ENCODE results near the gene MICB.
"Not testable (repeated sequence)": the region's sequence is repeated elsewhere in the genome, so short reads cannot be mapped to it uniquely, and the experiment has no call there.

Gene MICB

DNA sequence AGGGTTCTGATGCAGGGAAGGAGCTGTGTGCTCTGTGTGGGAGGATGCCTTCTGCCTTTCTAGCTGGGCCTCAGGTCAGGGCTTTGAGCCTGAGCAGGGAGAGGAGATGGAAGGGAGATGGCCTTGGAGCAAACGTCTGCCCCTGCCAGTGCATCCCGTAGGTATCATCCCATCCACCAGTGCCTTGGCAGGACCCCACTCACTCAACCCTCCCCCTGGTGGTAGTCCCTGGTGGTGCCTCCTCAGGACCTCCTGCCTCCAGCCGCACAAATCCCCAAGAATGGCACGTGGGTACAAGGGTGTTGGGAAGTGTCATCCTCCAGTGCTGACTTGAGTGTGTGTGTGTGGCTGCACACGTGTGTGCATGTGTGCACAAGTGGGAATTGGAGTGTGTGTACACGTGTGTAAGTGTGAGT lies 23.1 kb upstream of the MICB start:
- no peak for DNase-seq (ENCODE audit: low read depth in 2 of 2)

DNA sequence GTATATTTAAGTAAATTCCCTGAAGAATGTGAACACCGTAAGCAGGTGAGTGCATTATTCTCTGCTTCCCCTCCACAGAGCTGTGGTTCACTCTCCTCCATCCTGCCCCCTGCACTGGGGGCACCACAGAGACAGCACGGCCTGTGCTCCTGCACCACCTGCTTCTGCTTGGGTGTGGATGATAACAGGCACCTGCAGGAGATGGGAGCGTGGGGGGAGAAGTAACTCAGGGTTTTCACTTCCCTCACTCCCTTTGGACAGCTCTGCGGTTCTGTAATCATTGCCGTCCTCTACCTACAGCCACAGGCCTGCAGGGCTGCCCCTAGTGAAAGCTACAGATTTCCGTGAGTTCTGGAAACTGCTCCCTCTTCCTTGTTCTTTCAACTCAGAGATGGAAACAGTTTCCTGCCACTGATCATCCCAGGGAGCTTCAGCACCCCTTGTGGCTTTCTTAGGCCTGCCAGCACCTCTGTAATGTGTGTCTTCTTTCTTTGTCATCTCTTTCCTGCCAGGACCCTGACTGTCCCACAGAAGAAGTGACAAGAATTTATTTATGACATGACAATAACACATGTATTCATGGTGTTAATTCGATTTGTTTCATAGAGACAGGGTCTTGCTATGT lies 21.3 kb upstream of the MICB start:
- no peak for DNase-seq (ENCODE audit: low read depth in 2 of 2)

DNA sequence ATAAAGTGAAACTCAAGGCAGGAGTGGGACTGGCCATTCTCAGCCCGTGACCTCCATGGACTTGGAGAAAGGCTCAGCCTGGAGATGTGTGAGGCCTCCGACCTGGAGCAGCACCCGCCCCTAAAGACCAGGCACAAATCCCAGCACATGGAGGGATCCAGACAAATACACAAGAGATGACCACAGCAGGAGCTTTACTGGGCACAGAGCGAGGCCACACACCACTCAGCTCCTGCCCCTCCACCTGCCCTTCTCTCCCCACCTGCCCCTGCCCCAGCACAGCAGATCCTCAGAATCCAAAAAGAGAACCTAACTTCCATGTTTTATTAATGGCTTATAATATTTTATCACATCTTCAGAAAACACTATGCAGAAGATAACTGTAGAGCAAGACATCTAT lies 20.4 kb upstream of the MICB start:
- no peak for DNase-seq (ENCODE audit: low read depth in 2 of 2)

GRCh38 chr6:31478186-31478950 lies 19.6 kb upstream of the MICB start:
- no peak for DNase-seq (ENCODE audit: low read depth in 2 of 2)

GRCh38 chr6:31479151-31479932 lies 18.6 kb upstream of the MICB start:
- DNase-seq (ENCODE audit: low read depth in 2 of 2): no peak

DNA sequence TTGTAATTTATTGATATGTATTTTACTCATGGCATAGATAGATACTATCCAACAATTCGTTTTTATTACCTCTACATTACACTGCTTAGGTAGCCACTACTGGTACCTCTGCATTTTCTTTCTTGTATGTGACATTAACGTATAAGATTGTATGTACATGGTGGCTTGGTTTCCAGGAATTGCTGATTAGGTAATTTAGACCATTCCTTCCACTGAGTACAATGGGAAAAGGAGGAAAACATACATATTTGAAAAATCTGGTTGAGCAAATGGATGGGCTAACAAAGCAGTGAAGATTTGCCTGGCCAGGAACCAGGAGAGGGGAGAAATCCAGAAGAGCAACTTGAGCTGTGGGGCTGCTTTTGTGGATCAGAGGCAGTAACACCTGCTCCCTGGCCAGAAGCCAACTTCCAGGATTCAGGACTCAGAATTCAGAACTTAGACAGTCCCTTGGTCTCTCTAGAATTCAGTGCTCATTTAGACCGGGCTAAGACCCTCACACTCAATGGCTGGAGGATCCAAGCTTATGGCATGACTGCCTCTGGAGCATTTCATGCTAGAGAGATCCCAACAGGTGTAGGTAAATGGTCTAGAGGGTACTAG lies 17.9 kb upstream of the MICB start:
- no peak for DNase-seq (ENCODE audit: low read depth in 2 of 2)

DNA sequence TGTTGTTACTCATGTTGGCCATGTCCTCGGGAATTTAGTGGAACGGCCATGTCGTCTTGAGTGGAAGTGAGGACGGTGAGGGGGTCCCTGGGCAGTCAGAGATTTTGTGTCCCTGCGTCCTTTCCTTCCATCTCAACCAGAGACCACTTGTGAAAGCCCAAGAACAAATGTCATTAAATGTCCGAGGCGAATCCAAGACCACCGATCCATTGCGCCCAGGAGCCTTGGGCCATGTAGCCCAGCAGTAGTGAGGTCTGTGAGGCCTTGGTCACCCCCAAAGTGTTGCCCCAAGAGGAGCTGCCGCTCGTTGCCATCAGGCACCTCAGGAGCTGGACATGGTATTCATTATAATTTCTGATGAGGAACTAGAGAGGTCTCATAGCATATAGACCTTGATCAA lies 17.4 kb upstream of the MICB start:
- no peak for DNase-seq (ENCODE audit: low read depth in 2 of 2)

GRCh38 chr6:31483392-31483791 lies 14.6 kb upstream of the MICB start:
- no peak for DNase-seq (ENCODE audit: low read depth in 2 of 2)

GRCh38 chr6:31485055-31485454 lies 12.9 kb upstream of the MICB start:
- DNase-seq (ENCODE audit: low read depth in 2 of 2): no peak

GRCh38 chr6:31486065-31486837 lies 11.7 kb upstream of the MICB start:
- not testable (repeated sequence) for DNase-seq (ENCODE audit: low read depth in 2 of 2)

- not testable (repeated sequence) for DNase-seq (ENCODE audit: low read depth in 2 of 2)
Measured at GRCh38 chr6:31487674-31488073, 10.3 kb upstream of the MICB start.

- DNase-seq (ENCODE audit: low read depth in 2 of 2): no peak
Measured at GRCh38 chr6:31489086-31489485, 8.9 kb upstream of the MICB start.

- no peak for DNase-seq (ENCODE audit: low read depth in 2 of 2)
Measured at GRCh38 chr6:31490115-31490873, 7.7 kb upstream of the MICB start.

- DNase-seq (ENCODE audit: low read depth in 2 of 2): not testable (repeated sequence)
Measured at GRCh38 chr6:31493550-31493874, 4.4 kb upstream of the MICB start.

DNA sequence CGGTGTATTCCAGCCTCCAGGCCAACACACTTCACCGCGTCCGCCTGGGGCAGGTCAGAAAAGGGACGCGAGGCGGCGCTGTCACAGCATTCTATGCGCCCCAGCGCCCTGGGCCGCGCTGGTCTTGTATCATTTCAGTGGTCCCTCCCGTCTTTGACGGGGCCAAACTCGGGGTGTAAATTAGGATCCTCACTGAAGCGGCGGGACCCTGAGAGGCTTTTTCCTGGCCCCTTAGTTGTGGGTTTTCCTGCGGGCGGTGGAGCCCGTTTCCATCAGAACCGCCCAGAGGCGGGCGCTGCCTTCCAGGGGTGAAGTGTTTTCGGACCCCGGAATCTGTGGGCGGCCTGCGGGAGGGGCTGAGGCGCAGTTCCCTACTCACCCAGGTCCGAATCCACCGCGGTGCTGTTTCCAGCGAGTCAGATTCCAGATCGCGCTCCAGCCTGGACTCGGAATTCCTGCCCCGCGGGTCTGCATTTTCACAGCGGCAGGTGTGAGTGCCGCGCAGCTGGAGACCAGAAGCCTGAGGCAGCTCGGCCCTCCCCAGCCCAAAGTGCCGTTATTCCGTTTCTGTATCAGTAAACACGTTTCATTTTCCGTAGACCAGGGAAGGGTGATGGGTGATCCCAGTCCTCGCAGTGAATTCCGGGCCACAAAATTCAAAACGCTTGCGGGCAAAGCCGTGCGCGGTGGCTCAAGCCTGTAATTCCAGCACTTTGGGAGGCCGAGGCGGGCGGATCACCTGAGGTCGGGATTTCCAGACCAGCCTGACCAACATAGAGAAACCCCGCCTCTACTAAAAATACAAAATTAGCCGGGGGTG lies 3.9 kb upstream of the MICB start:
- DNase-seq (ENCODE audit: low read depth in 2 of 2): peak; percentile 61 to 79

GRCh38 chr6:31495580-31495979 lies 2.4 kb upstream of the MICB start:
- DNase-seq (ENCODE audit: low read depth in 2 of 2): no peak

- DNase-seq (ENCODE audit: low read depth in 2 of 2): not testable (repeated sequence)
Measured at GRCh38 chr6:31496826-31497225, 1.1 kb upstream of the MICB start.

DNA sequence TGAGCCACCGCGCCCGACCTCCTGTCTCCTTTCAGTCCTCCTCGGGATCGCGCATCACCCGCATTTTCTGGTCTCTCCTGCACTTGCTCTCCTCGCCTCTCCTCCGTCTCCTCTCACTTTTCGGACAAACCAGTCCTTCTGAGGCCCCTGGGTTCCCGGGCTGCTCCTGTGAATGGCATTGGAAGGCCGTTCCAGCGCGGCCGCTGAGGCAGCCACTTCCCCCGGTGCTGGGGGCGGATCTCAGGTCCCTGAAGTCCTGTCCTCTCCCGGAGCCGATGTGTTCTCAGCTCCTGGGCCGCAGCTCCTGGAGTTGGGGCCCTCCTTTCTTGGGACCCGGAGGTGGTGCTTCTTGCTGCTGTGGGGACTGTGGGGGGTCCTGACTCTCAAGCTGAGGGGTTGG lies 803 bp downstream of the MICB start:
- DNase-seq (ENCODE audit: low read depth in 2 of 2): no peak

- not testable (repeated sequence) for DNase-seq (ENCODE audit: low read depth in 2 of 2)
Measured at GRCh38 chr6:31499648-31500047, 1.7 kb downstream of the MICB start.

DNA sequence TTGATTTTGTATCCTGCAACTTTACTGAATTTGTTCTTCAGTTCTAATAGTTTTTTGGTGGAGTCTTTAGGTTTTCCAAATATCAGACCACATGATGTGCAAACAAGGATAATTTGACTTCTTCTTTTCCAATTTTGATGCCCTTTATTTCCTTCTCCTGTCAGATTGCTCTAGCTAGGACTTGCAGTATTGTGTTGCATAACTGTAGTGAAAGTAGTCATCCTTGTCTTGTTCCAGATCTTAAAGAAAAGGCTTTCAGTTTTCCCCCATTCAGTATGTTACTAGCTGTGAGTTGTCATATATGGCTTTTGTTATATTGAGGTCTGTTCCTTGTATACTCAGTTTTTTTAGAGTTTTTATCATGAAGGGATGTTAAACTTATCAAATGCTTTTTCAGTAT lies 4.6 kb downstream of the MICB start:
- DNase-seq (ENCODE audit: low read depth in 2 of 2): no peak

Measured in activated CD4-positive, alpha-beta T cell treated with anti-CD3 and anti-CD28 coated beads for 24 hours (primary cell).